RPMI7951 (cell line): Measurements from ENCODE around the gene HMGA1. TPM values are rescaled to one million over a fixed set of nuclear protein-coding genes. Genes with fewer than 3 reads are reported as not detected.

Experiments
- DNase-seq: peaks from one replicate; pipeline ENCODE4 v3.0.0-alpha.2; 2012; ENCODE audit warnings: low read depth
- total RNA-seq: library from RNA; depleted of rRNA; stranded (reverse); fragments of >200 nt; shearing (Covaris generic); gene quantifications from 2 replicates; pipeline ENCODE4 v1.2.3, GENCODE V29; 2014; rRNA removed

The HMGA1 gene
- total RNA-seq, 1 experiment from 2014 or later: 398 TPM

DNA sequence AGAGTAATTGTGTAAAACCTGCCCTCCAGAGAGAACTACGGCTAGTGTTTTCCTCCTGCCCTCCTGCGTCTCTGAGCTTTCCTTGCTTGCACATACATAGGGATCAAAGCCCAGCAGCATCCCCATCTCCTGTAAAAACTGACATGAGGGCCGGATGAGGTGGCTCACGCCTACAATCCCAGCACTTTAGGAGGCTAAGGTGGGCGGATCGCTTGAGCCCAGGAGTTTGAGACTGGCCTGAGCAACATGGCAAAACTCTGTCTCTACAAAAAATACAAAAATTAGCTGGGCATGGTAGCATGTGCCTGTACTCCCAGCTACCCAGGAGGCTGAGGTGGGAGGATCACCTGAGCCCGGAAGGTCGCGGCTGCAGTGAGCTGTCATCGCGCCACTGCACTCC lies 52.5 kb downstream of the HMGA1 start:
- DNase-seq: no peak

DNA sequence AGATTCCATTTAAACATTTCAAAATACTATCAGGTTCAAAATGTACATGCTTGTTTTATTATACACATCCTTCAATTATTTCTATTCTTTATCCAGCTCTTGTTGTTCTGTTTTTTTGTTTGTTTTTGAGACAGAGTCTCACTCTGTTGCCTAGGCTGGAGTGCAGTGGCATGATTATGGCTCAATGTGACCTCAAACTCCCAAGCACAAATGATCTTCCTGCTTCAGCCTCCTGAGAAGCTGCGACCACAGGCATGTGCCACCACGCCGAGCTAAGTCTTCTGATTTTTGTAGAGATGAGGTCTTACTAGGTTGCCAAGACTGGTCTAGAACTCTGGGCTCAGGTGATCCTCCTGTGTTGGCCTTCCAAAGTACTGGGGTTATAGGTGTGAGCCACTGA lies 56.3 kb downstream of the HMGA1 start:
- DNase-seq: no peak

GRCh38 chr6:34295721-34296120 lies 59.0 kb downstream of the HMGA1 start:
- DNase-seq: peak; percentile 14

Other genes starting within 250 kb of the HMGA1 start
- not detected in 2 replicates for gene GRM4, start 90.8 kb upstream of the HMGA1 start, total RNA-seq
- gene SMIM29, start 12.1 kb downstream of the HMGA1 start, total RNA-seq: 79.9 and 84.0 TPM in 2 replicates
- gene NUDT3, start 155.8 kb downstream of the HMGA1 start, total RNA-seq: 18.0 and 19.1 TPM in 2 replicates
- gene RPS10, start 189.2 kb downstream of the HMGA1 start, total RNA-seq: 3,560 and 4,532 TPM in 2 replicates
- gene PACSIN1, start 229.2 kb downstream of the HMGA1 start, total RNA-seq: not detected in 2 replicates